DND-41 (cell line): ENCODE data around the gene KDM3A.
A peak's percentile ranks its signal among the peaks of the same experiment; 100 is the strongest.

Experiments used
- ATAC-seq: fragments of 200-7000 bp; cut with Tn5 transposase; 3 replicates; pipeline ENCODE4 v1.9.1; 2021; ENCODE audit warnings: low read depth; ENCODE audit not compliant: insufficient read depth
- DNase-seq: peaks from one replicate; pipeline ENCODE4 v3.0.0-alpha.2; 2020
- H2AFZ ChIP-seq: 2 replicates; pipeline ENCODE4 v1.6.0; 2012; ENCODE audit warnings: low read depth, low read length
- H3K27ac ChIP-seq: 2 replicates; pipeline ENCODE4 v1.5.1; 2012; ENCODE audit warnings: low read length, inconsistent platforms
- H3K27me3 ChIP-seq: fragments of 200-600 bp; sonication (generic); 2 replicates; pipeline ENCODE4 v1.6.0; 2012; ENCODE audit warnings: low read length, mild to moderate bottlenecking, inconsistent platforms; ENCODE audit not compliant: insufficient read depth, poor library complexity
- H3K36me3 ChIP-seq: 2 replicates; pipeline ENCODE4 v1.5.1; 2012; ENCODE audit warnings: low read length, inconsistent platforms; ENCODE audit not compliant: insufficient read depth
- H3K4me1 ChIP-seq: 2 replicates; pipeline ENCODE4 v1.5.1; 2012; ENCODE audit warnings: mild to moderate bottlenecking, low read length; ENCODE audit not compliant: insufficient read depth
- H3K4me2 ChIP-seq: 2 replicates; pipeline ENCODE4 v1.6.0; 2012; ENCODE audit warnings: mild to moderate bottlenecking, moderate library complexity, low read length, inconsistent platforms; ENCODE audit not compliant: insufficient read depth
- H3K4me3 ChIP-seq, 2 experiments: fragments of 200-600 bp in 1 of 2; shearing (Covaris generic) in 1 of 2; 2 replicates each; pipeline ENCODE4 v1.5.1; 2012 to 2016; ENCODE audit warnings: inconsistent platforms in 2 of 2, low read length in 2 of 2, mild to moderate bottlenecking in 2 of 2, low read depth in 1 of 2, moderate library complexity in 1 of 2
- H3K79me2 ChIP-seq: 2 replicates; pipeline ENCODE4 v1.6.0; 2012; ENCODE audit warnings: low read length, inconsistent platforms; ENCODE audit not compliant: insufficient read depth
- H3K9ac ChIP-seq: 2 replicates; pipeline ENCODE4 v1.6.0; 2012; ENCODE audit warnings: low read depth, mild to moderate bottlenecking, inconsistent platforms, low read length, moderate library complexity
- H3K9me3 ChIP-seq: 2 replicates; pipeline ENCODE4 v1.5.1; 2012; ENCODE audit warnings: low read length, moderate library complexity, mild to moderate bottlenecking, inconsistent platforms; ENCODE audit not compliant: insufficient read depth, severe bottlenecking
- H4K20me1 ChIP-seq: 2 replicates; pipeline ENCODE4 v1.6.0; 2012; ENCODE audit warnings: low read length; ENCODE audit not compliant: insufficient read depth
- CTCF ChIP-seq: IDR thresholded peaks from 2 replicates; pipeline ENCODE4 v1.5.1; 2012; ENCODE audit warnings: borderline replicate concordance, low read length, moderate library complexity, mild to moderate bottlenecking; ENCODE audit not compliant: poor library complexity, severe bottlenecking; ENCODE audit errors: extremely low read depth
- EZH2 ChIP-seq: IDR thresholded peaks from 3 replicates; pipeline ENCODE4 v1.6.1; 2012; ENCODE audit warnings: borderline replicate concordance, low read depth, mild to moderate bottlenecking, moderate library complexity, low read length, inconsistent platforms; ENCODE audit not compliant: severe bottlenecking

The KDM3A gene

GRCh38 chr2:86442642-86443005 lies 1.5 kb downstream of the KDM3A start:
- TF ChIP-seq EZH2 (no peak), CTCF (no peak)
- H3K4me1 ChIP-seq = peaks cover 55% of the 10 kb centered on the region
- H3K27me3 ChIP-seq = no peaks in the 10 kb centered on the region
- H3K27ac ChIP-seq = peak overlapping the region; percentile 76
- peak; percentile 74 for ATAC-seq
- peak overlapping the region; percentile 50 to 90 for H3K4me3 ChIP-seq
- H3K9me3 ChIP-seq = peaks cover 25% of the 10 kb centered on the region
- H3K79me2 ChIP-seq = peaks cover 59% of the 10 kb centered on the region
- peak overlapping the region; percentile 66; the same call in 1 of the 2 replicates for H2AFZ ChIP-seq
- DNase-seq = peak; percentile 84
- H3K36me3 ChIP-seq = peaks cover 61% of the 10 kb centered on the region
- peak overlapping the region; percentile 80 for H3K4me2 ChIP-seq
- peaks cover 49% of the 10 kb centered on the region for H4K20me1 ChIP-seq
- peak overlapping the region; percentile 75 for H3K9ac ChIP-seq

GRCh38 chr2:86443631-86444350 lies 2.6 kb downstream of the KDM3A start:
- Histone ChIP-seq H3K79me2 (peaks cover 71% of the 10 kb centered on the region), H3K4me3 (peak overlapping the region in 1 of 2 experiments; percentile 90; a peak in 2 of 4 replicates), H3K9me3 (peaks cover 16% of the 10 kb centered on the region), H3K36me3 (peaks cover 73% of the 10 kb centered on the region), H2AFZ (no peak overlapping the region), H3K4me1 (peaks cover 60% of the 10 kb centered on the region), H3K27ac (no peak overlapping the region; the same call in 1 of the 2 replicates), H3K9ac (peak overlapping the region; percentile 75; the same call in 1 of the 2 replicates), H3K27me3 (no peaks in the 10 kb centered on the region), H3K4me2 (peak overlapping the region; percentile 80), H4K20me1 (peaks cover 58% of the 10 kb centered on the region)
- DNase-seq (no peak), ATAC-seq (no peak)
- TF ChIP-seq CTCF (no peak), EZH2 (no peak)

- Histone ChIP-seq H3K79me2 (peaks cover 87% of the 10 kb centered on the region), H2AFZ (no peak overlapping the region), H3K9ac (no peak overlapping the region), H3K27me3 (no peaks in the 10 kb centered on the region), H3K4me1 (peaks cover 58% of the 10 kb centered on the region), H3K36me3 (peaks cover 86% of the 10 kb centered on the region), H3K9me3 (no peaks in the 10 kb centered on the region), H3K4me3 (no peak overlapping the region), H3K4me2 (peak overlapping the region; percentile 80), H3K27ac (no peak overlapping the region), H4K20me1 (peaks cover 72% of the 10 kb centered on the region)
- no peak for TF ChIP-seq CTCF
- no peak for TF ChIP-seq EZH2
- ATAC-seq (no peak), DNase-seq (no peak)
Measured at GRCh38 chr2:86445436-86445835, 4.3 kb downstream of the KDM3A start.
